Measurements from ENCODE around the gene DENND1A. TPM values are rescaled to one million over a fixed set of nuclear protein-coding genes. Genes with fewer than 3 reads are reported as not detected.
"Not testable (repeated sequence)": the region's sequence is repeated elsewhere in the genome, so short reads cannot be mapped to it uniquely, and the experiment has no call there.

The DENND1A gene
- total RNA-seq, 1 experiment from 2014 or later, result 29.7 TPM

- H3K36me3 ChIP-seq (ENCODE audit: low read depth, low read length), result no peaks in the 10 kb centered on the region
- no peaks in the 10 kb centered on the region for H3K4me1 ChIP-seq (ENCODE audit: insufficient read depth, low read length)
- no peaks in the 10 kb centered on the region for H3K79me2 ChIP-seq (ENCODE audit: low read length)
- no peaks in the 10 kb centered on the region for H3K9me3 ChIP-seq (ENCODE audit: low read length)
- ATAC-seq (no peak), DNase-seq (no peak)
- no TSS peak for BruUV-seq (replicated peaks)
- POLR2A ChIA-PET (ENCODE audit: unreplicated experiment), result interaction anchor here (0.7 kb wide), 1 partner anchor 564 kb away, joined by 4 read pairs; no protein-coding TSS in a partner anchor
- H3K27me3 ChIP-seq (ENCODE audit: low read length), result no peaks in the 10 kb centered on the region
- no peaks in the 10 kb centered on the region for H4K20me1 ChIP-seq (ENCODE audit: low read length)
- TF ChIP-seq CTCF (conservative IDR thresholded peaks at IDR 0.05; ENCODE audit: low read depth, low read length), result no peak
- no peak for TF ChIP-seq EZH2phosphoT487 (IDR thresholded peaks at IDR 0.05; ENCODE audit: borderline replicate concordance, low read length)
- TF ChIP-seq EZH2 (IDR thresholded peaks at IDR 0.05; ENCODE audit: low read length, unreplicated experiment), result no peak
- H3K9me2 ChIP-seq (replicated peaks; ENCODE audit: low read length), result no peaks in the 10 kb centered on the region
- no peak overlapping the region for H3K9ac ChIP-seq (ENCODE audit: low read length)
- H3F3A ChIP-seq (ENCODE audit: low read length, unreplicated experiment), result no peaks in the 10 kb centered on the region
- no peak overlapping the region for H2AFZ ChIP-seq (ENCODE audit: low read length)
- intact Hi-C loops (cut with micrococcal nuclease), result no loop called here
- CTCF ChIA-PET, result no interaction called here
- no peak overlapping the region for H3K4me3 ChIP-seq (ENCODE audit: low read length)
- no peak overlapping the region for H3K4me2 ChIP-seq (ENCODE audit: low read length)
- H3K27ac ChIP-seq (ENCODE audit: low read length), result no peak overlapping the region
Measured at GRCh38 chr9:123940721-123941523, 11.0 kb upstream of the DENND1A start.

- no TSS peak for BruUV-seq (replicated peaks)
Measured at GRCh38 chr9:123938401-123938800, 8.5 kb upstream of the DENND1A start.

GRCh38 chr9:123936575-123936974, 6.6 kb upstream of the DENND1A start:
- H3K27ac ChIP-seq (ENCODE audit: low read length); BruUV-seq (replicated peaks); ATAC-seq; CTCF ChIA-PET; H3K4me3 ChIP-seq (ENCODE audit: low read length); H3K9ac ChIP-seq (ENCODE audit: low read length); H2AFZ ChIP-seq (ENCODE audit: low read length); POLR2A ChIA-PET (ENCODE audit: unreplicated experiment); H3K9me3 ChIP-seq (ENCODE audit: low read length); H3K36me3 ChIP-seq (ENCODE audit: low read depth, low read length); H4K20me1 ChIP-seq (ENCODE audit: low read length); H3K4me2 ChIP-seq (ENCODE audit: low read length); H3K79me2 ChIP-seq (ENCODE audit: low read length); H3F3A ChIP-seq (ENCODE audit: low read length, unreplicated experiment); H3K27me3 ChIP-seq (ENCODE audit: low read length); H3K9me2 ChIP-seq (replicated peaks; ENCODE audit: low read length); DNase-seq: not testable (repeated sequence)
- intact Hi-C loops (cut with micrococcal nuclease), result loop anchor here (10.0 kb wide), 1 partner anchor 68 kb away; no protein-coding TSS in a partner anchor
- H3K4me1 ChIP-seq (ENCODE audit: insufficient read depth, low read length), result peaks cover 26% of the 10 kb centered on the region

More at GRCh38 chr9:123938401-123938800, 8.5 kb upstream of the DENND1A start:
- H3K4me2 ChIP-seq (ENCODE audit: low read length), result no peak overlapping the region
- H3K9me3 ChIP-seq (ENCODE audit: low read length), result no peaks in the 10 kb centered on the region
- H3K9me2 ChIP-seq (replicated peaks; ENCODE audit: low read length), result no peaks in the 10 kb centered on the region
- ChIA-PET POLR2A (ENCODE audit: unreplicated experiment) (no interaction called here), CTCF (no interaction called here)
- no peak for DNase-seq
- no peak overlapping the region for H3K4me3 ChIP-seq (ENCODE audit: low read length)
- no peaks in the 10 kb centered on the region for H3K79me2 ChIP-seq (ENCODE audit: low read length)
- peaks cover 15% of the 10 kb centered on the region for H3K4me1 ChIP-seq (ENCODE audit: insufficient read depth, low read length)
- H3K9ac ChIP-seq (ENCODE audit: low read length), result no peak overlapping the region
- no peaks in the 10 kb centered on the region for H4K20me1 ChIP-seq (ENCODE audit: low read length)
- H3K27me3 ChIP-seq (ENCODE audit: low read length), result no peaks in the 10 kb centered on the region
- no peak overlapping the region for H3K27ac ChIP-seq (ENCODE audit: low read length)
- H2AFZ ChIP-seq (ENCODE audit: low read length), result no peak overlapping the region
- ATAC-seq, result no peak
- no peaks in the 10 kb centered on the region for H3K36me3 ChIP-seq (ENCODE audit: low read depth, low read length)
- TF ChIP-seq EZH2phosphoT487 (IDR thresholded peaks at IDR 0.05; ENCODE audit: borderline replicate concordance, low read length), result no peak
- no peak for TF ChIP-seq CTCF (conservative IDR thresholded peaks at IDR 0.05; ENCODE audit: low read depth, low read length)
- TF ChIP-seq EZH2 (IDR thresholded peaks at IDR 0.05; ENCODE audit: low read length, unreplicated experiment), result no peak
- H3F3A ChIP-seq (ENCODE audit: low read length, unreplicated experiment), result no peaks in the 10 kb centered on the region
- intact Hi-C loops (cut with micrococcal nuclease), result loop anchor here (10.0 kb wide), 1 partner anchor 66 kb away; no protein-coding TSS in a partner anchor

All from PC-3 (cell line).